AG08395 (cell line): ENCODE results near the gene P2RY2.

ENCODE experiments used
- DNase-seq: peaks from one replicate; pipeline ENCODE4 v3.0.0; 2012; ENCODE audit warnings: mixed read lengths, low spot score

Gene P2RY2

DNA sequence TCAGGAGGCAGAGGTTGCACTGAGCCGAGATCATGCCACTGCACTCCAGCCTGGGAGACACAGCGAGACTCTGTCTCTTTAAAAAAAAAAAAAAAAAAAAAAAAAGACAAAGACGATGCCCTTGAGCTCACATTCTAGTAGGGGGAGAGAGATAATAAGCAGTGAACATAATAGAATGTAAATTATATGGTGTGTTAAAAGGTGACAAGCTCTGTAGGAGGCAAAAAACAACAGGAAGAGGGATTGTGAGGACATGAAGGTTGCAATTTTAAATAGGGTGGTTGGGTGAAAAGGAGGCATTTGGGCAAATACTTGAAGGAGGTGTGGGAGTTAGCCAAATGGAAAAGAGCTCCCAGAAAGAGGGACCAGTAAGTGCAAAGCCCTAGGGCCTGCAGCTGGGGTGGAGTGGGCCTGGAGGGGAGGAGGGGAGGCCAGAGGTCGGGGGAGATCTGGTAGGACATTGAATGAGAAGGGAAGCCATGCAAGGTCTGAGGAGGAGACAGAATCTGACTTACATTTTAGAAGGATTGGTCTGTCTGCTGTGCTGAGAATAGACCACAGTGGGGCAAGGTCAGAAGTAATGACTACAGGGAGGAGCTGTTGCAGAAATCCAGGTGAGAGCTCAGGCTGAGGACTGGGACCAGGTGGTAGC lies 26.6 kb downstream of the P2RY2 start:
- DNase-seq = no peak

GRCh38 chr11:73245461-73245860 lies 27.4 kb downstream of the P2RY2 start:
- no peak for DNase-seq

DNA sequence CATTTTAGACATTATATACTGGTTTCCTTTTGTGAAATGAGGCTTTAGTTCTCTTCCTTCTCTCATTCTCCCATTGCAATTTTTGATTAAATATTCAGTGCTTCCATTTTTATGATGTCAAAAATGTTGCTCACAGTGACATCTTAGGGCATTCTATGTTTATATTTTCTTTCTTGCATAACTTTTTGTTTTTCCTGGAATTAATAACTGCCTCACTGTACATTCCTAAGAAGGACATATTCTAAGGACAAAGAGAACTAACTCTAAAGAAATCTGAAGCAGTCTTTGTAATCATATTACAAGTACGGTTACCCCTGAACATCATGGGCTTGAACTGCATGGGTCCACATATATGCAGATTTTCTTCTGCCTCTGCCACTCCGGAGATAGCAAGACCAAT lies 28.2 kb downstream of the P2RY2 start:
- no peak for DNase-seq

- no peak for DNase-seq
Observed at GRCh38 chr11:73248526-73249185, 30.6 kb downstream of the P2RY2 start.

- no peak for DNase-seq
Observed at GRCh38 chr11:73249304-73249703, 31.2 kb downstream of the P2RY2 start.

- DNase-seq = no peak
Observed at GRCh38 chr11:73249853-73250783, 32.0 kb downstream of the P2RY2 start.

DNA sequence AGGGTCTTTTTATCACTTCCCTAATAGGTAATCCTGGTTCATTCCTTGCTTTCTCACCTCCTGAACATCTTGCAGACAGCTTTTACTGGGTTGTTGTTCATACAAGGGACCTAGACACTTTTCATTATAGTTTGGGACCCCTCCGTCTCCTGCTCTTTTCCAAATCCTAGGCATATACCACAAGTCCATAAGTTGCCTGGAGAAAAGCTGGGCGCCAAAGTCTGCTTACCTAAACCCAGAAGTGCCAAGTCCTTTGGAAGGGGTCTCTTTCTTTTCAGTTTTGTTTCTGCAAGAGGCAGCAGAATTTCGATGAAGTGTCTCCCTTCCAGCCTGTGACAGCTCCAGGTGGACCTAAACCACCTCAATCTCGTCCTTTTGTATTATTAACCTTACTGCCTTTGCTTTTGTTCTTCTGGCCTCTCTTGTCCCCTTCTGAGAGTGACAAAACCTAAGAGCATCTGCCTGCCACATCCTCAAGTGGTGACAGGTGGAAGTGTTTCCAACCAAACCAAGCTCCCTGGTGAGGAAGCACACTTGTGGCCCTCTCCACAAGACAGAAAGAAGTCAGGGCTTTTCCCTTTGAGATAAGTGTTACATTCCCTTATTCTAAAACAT lies 34.6 kb downstream of the P2RY2 start:
- DNase-seq = no peak

DNA sequence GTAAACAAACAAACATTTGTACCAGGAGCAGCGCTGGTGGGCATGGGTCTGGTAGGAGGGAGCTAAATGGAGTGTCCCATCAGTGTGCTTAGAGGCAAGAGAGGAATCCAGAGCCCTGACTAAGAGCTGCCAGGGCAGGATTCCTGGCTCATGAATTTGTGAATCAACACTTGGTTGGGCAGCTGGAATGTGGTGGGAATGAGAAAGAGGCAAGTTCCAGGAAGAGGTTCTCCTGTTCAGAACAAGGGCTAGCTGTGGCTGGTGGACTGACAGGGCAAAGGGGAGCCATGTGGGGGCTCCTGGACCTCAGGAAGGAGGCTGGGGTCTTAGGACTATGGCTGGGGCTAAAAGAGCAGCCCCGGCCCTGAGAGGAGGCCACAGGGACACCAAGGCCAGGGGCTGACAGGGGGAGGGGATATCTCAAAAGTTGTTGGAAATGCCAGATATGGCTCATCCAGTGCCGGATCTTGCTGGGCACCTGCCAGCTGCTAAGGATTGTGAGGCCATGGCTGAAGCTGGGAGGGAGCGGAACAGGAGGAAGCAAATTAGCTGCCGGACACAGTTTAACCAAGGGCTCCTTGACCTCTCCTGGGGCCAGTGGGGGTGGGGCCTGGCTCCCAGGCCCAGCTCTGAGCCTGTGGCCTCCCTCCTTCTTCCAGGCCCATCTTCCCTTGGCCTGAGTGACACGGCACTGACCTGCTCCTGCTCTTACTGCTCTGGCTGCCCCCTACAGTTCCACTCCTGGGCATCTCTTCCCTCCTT lies 39.4 kb downstream of the P2RY2 start:
- peak; percentile 90 for DNase-seq

DNA sequence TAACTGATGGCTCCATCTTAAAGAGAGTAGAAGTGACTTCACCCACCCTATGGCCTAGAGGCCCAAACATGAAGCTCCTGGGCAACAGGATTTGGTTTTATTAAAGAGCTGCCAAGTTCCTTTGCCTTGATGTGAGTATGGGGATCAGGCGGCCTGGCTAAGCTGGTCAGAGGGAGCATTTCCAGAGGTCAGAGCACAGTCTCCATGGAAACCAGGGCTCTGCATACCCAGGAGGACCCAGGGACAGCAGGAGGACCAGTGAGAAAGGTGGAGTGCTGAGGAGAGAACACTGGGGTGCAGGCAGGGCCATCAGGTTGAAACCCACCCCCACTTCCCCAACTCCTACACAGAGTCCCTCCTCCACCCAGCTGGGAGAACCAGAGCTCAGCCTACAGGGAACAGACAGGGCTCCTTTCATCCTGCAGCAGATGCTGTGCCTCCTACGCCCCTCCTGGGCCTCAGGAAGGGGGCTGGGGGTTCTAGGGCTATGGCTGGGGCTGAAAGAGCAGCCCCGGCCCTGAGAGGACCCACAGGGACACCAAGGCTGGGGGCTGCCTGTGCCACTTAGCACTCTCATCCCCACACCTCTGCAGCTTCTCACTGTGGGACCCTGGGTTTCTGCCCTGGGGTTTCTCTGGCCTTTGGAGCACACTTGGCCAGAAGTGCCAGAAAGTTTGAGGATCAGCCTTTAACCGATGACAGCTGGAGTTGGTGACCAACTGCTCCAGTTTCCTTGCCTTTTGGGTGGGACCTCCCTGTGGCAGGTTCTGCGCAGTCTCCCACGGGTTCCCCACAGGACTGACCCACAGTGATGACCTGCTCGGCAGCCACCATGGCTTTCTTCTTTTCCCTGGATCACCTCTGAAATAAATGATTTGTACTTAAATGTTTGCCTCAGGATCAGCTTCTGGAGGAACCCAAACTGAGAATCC lies 40.3 kb downstream of the P2RY2 start:
- DNase-seq = no peak

GRCh38 chr11:73259406-73260126 lies 41.5 kb downstream of the P2RY2 start:
- DNase-seq = no peak

DNA sequence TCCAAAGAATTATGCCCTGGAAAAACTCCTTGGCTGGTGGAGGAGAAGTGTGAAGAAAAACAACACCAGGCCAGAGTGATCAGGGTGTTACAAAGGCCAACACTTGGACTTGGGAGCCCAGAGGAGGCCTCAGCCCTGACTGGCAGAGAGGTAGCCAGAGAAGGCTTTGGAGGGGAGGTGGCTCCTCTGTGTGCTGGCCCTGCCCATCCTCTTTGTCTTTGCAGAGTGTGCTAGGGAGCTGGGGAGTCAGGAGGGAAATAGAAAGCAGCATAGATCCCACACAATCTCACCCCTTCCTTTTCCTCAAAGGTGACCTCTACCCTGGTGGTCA lies 42.0 kb downstream of the P2RY2 start:
- DNase-seq = no peak

GRCh38 chr11:73262851-73263495 lies 44.9 kb downstream of the P2RY2 start:
- DNase-seq = no peak

GRCh38 chr11:73263640-73264039 lies 45.6 kb downstream of the P2RY2 start:
- no peak for DNase-seq

- no peak for DNase-seq
Observed at GRCh38 chr11:73265278-73265810, 47.3 kb downstream of the P2RY2 start.

DNA sequence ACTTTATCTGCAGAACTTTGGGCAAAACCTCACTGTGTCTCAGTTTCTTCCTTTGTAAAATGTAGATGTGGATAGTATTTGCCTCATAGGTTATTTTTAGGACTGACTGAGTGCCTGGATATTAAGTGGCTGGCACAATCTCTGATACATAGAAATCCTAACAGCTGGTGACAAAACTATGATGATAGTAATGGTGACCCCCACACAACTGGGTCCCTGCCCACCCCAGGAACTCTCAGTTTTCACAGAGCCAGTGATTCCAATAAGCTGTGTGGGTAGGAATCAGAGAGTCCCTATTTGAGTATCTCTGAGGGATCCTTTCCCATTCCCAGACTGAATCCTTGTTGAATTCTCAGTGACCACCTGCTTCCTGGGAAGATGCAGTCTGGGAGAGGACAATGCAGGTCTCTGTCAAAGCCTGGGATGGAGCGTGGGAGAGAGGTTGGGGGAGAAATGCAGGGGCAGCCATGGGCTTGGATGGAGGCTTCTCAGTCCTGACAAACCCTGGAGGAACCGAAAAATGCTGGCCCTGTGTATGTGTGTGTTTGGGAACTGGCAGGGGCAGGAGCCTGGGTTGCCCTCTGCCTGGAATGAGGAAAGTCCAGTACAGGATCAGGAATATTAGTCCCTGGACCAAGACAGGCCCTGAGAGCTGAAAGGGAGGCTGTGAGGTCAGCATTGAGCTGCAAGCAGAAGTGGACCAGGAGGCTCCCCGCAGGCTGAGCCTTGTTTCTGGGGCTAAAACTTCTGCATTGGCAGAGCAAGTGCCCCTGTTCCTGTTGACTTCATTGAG lies 48.0 kb downstream of the P2RY2 start:
- no peak for DNase-seq

DNA sequence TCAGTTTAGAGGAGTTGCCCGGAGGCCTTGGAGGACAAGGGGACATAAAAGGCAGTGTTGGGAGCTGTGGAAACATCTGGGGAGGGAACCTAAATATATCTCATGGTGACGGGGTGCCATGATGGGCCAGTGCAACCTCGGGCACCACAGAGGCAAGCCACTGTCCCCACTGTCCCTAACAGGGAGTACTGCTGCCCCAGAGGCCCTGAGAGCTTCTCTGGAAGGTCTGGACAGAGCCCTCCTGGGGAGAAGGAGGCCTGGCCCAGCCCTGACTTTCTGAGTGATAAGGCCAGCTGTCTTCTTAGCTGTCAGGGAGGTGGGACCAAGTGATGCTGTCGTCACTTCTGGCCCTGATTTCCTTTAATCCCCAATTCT lies 48.6 kb downstream of the P2RY2 start:
- DNase-seq = no peak

DNA sequence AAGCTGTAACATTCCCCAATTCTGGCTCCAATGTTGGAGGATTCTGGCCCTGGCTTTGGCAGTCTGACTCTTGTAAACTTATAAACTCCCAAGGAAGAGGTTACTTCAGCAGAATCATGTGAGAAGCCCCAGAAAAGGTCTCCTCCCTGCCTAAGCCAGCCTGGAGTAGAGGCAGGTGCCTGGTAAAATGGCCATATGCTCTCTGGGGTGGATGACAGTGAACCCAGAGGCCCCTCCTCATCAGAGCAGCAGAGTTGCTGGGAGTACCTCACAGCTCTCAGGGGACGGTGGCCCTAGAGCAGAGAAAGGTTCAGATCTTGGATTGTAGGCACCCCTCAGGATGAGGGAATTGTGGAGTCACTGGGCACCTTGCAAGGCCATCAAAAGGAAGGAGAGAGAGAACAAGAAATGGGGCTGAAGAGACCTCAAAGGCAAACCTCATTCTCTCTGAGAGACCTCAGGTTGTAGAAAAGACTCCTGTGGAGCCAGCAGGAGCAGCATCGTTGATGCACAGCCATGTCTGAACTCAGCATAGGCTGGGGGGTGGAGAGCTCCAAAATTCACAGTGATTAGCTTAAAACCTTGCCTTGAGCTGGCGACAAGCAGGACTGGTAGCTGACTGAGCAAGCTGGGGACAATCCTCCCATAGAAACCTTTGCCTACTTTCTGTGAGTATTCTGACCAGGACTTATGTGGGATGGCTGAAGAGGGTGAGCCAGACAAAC lies 49.2 kb downstream of the P2RY2 start:
- no peak for DNase-seq
